ENCODE results near the gene EPO. TPM values are rescaled to one million over a fixed set of nuclear protein-coding genes. Genes with fewer than 3 reads are reported as not detected.
"Not testable (repeated sequence)": the region's sequence is repeated elsewhere in the genome, so short reads cannot be mapped to it uniquely, and the experiment has no call there.

The EPO gene
- total RNA-seq, 1 donor from 2014 or later = not detected

DNA sequence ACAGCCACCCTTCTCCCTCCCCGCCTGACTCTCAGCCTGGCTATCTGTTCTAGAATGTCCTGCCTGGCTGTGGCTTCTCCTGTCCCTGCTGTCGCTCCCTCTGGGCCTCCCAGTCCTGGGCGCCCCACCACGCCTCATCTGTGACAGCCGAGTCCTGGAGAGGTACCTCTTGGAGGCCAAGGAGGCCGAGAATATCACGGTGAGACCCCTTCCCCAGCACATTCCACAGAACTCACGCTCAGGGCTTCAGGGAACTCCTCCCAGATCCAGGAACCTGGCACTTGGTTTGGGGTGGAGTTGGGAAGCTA lies 1.2 kb downstream of the EPO start:
- no peak overlapping the region for H3K27ac Mint-ChIP-seq (ENCODE audit: unreplicated experiment)
- peaks cover 41% of the 10 kb centered on the region for H3K27me3 Mint-ChIP-seq (ENCODE audit: unreplicated experiment)
- TF ChIP-seq, protein P1, sequence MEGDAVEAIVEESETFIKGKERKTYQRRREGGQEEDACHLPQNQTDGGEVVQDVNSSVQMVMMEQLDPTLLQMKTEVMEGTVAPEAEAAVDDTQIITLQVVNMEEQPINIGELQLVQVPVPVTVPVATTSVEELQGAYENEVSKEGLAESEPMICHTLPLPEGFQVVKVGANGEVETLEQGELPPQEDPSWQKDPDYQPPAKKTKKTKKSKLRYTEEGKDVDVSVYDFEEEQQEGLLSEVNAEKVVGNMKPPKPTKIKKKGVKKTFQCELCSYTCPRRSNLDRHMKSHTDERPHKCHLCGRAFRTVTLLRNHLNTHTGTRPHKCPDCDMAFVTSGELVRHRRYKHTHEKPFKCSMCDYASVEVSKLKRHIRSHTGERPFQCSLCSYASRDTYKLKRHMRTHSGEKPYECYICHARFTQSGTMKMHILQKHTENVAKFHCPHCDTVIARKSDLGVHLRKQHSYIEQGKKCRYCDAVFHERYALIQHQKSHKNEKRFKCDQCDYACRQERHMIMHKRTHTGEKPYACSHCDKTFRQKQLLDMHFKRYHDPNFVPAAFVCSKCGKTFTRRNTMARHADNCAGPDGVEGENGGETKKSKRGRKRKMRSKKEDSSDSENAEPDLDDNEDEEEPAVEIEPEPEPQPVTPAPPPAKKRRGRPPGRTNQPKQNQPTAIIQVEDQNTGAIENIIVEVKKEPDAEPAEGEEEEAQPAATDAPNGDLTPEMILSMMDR (IDR thresholded peaks at IDR 0.05) = no peak
- peaks cover 6% of the 10 kb centered on the region for H3K9me3 Mint-ChIP-seq (ENCODE audit: unreplicated experiment)
- peaks cover 22% of the 10 kb centered on the region for H3K4me1 Mint-ChIP-seq (ENCODE audit: unreplicated experiment)
- H3K36me3 Mint-ChIP-seq (ENCODE audit: unreplicated experiment) = no peaks in the 10 kb centered on the region
- no peak overlapping the region for H3K4me3 Mint-ChIP-seq (ENCODE audit: unreplicated experiment)
- no peak for DNase-seq (ENCODE audit: extremely low spot score, unreplicated experiment)

DNA sequence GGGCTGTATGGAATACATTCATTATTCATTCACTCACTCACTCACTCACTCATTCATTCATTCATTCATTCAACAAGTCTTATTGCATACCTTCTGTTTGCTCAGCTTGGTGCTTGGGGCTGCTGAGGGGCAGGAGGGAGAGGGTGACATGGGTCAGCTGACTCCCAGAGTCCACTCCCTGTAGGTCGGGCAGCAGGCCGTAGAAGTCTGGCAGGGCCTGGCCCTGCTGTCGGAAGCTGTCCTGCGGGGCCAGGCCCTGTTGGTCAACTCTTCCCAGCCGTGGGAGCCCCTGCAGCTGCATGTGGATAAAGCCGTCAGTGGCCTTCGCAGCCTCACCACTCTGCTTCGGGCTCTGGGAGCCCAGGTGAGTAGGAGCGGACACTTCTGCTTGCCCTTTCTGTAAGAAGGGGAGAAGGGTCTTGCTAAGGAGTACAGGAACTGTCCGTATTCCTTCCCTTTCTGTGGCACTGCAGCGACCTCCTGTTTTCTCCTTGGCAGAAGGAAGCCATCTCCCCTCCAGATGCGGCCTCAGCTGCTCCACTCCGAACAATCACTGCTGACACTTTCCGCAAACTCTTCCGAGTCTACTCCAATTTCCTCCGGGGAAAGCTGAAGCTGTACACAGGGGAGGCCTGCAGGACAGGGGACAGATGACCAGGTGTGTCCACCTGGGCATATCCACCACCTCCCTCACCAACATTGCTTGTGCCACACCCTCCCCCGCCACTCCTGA lies 2.4 kb downstream of the EPO start:
- Mint-ChIP-seq H3K4me3 (ENCODE audit: unreplicated experiment) (no peak overlapping the region), H3K36me3 (ENCODE audit: unreplicated experiment) (no peaks in the 10 kb centered on the region), H3K27me3 (ENCODE audit: unreplicated experiment) (peaks cover 35% of the 10 kb centered on the region), H3K4me1 (ENCODE audit: unreplicated experiment) (peaks cover 27% of the 10 kb centered on the region), H3K9me3 (ENCODE audit: unreplicated experiment) (peaks cover 6% of the 10 kb centered on the region), H3K27ac (ENCODE audit: unreplicated experiment) (no peak overlapping the region)
- no peak for DNase-seq (ENCODE audit: extremely low spot score, unreplicated experiment)
- TF ChIP-seq, protein P1 (IDR thresholded peaks at IDR 0.05) = no peak

DNA sequence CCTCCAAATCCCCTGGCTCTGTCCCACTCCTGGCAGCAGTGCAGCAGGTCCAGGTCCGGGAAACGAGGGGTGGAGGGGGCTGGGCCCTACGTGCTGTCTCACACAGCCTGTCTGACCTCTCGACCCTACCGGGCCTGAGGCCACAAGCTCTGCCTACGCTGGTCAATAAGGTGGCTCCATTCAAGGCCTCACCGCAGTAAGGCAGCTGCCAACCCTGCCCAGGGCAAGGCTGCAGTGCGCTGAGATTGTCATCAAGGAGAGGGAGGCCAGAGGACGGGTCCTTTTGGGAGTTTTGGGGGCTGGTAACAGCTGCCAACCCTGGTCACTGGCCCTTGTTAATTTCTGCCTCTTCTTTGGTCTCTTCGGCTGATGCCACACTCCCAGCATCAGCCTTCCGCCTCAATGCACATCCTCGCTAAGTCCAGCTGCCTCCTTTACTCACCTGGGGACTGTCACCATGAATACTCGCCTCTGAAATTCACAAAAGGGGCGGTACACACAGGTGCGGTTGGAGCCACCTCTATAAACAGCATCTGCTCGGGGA lies 3.5 kb downstream of the EPO start:
- TF ChIP-seq, protein P1 (IDR thresholded peaks at IDR 0.05) = no peak
- Mint-ChIP-seq H3K27me3 (ENCODE audit: unreplicated experiment) (peaks cover 29% of the 10 kb centered on the region), H3K27ac (ENCODE audit: unreplicated experiment) (no peak overlapping the region), H3K4me1 (ENCODE audit: unreplicated experiment) (peaks cover 27% of the 10 kb centered on the region), H3K36me3 (ENCODE audit: unreplicated experiment) (no peaks in the 10 kb centered on the region), H3K9me3 (ENCODE audit: unreplicated experiment) (no peaks in the 10 kb centered on the region), H3K4me3 (ENCODE audit: unreplicated experiment) (no peak overlapping the region)
- DNase-seq (ENCODE audit: extremely low spot score, unreplicated experiment) = no peak

DNA sequence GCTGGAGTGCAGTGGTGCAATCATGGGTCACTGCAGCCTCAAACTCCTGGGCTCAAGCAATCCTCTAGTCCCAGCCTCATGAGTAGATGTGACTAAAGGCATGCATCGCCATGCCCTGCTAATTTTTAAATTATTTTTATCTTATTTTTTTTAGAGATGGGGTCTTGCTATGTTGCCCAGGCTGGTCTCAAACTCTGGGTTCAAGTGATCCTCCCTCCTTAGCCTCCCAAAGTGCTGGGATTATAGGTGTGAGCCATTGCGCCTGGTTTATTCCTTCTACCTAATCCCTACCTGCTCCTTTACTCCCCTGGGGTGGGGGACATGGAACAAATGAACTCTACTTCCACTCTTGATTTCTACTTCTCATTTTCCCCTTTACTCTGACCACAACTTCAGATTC lies 4.1 kb downstream of the EPO start:
- H3K9me3 Mint-ChIP-seq (ENCODE audit: unreplicated experiment); H3K27ac Mint-ChIP-seq (ENCODE audit: unreplicated experiment); DNase-seq (ENCODE audit: extremely low spot score, unreplicated experiment); H3K4me3 Mint-ChIP-seq (ENCODE audit: unreplicated experiment); H3K36me3 Mint-ChIP-seq (ENCODE audit: unreplicated experiment): not testable (repeated sequence)
- H3K4me1 Mint-ChIP-seq (ENCODE audit: unreplicated experiment) = peaks cover 27% of the 10 kb centered on the region
- H3K27me3 Mint-ChIP-seq (ENCODE audit: unreplicated experiment) = peaks cover 26% of the 10 kb centered on the region

DNA sequence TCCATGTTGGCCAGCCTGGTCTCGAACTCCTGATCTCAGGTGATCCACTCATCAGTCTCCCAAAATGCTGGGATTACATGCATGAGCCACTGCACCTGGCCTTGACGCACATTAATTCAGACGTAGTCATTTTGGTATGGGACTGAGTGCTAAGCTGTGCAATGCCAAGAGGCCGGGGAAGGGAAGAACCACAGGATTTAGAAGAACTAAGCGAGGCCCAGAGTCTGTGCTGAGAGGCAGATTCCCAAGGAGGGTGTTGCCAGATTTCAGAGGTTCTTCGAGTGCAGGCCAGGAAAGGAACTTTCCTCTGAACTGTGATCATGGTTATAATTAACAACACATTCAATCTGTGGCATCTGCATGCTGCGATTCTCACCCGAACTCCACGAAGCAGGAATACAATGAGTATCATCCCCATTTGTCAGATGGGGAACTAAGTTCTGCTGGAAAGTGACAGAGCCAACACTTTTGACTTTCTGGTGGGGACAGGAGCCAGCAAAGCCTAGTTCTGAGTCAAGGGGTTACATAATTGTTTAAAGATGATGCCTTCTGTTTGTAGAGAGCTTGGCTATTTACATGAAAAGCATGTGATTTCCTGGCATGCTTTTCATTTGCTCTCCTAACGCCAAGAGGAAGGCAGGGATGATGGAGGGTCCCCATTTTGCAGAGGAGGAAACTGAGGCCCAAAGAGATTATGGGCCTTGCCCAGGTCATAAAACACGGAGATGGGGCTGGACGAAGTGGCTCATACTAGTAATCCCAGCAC lies 6.9 kb downstream of the EPO start:
- H3K4me1 Mint-ChIP-seq (ENCODE audit: unreplicated experiment) = peaks cover 17% of the 10 kb centered on the region
- TF ChIP-seq, protein P1 (IDR thresholded peaks at IDR 0.05) = no peak
- no peak overlapping the region for H3K4me3 Mint-ChIP-seq (ENCODE audit: unreplicated experiment)
- H3K27ac Mint-ChIP-seq (ENCODE audit: unreplicated experiment) = no peak overlapping the region
- no peaks in the 10 kb centered on the region for H3K36me3 Mint-ChIP-seq (ENCODE audit: unreplicated experiment)
- no peak for DNase-seq (ENCODE audit: extremely low spot score, unreplicated experiment)
- H3K27me3 Mint-ChIP-seq (ENCODE audit: unreplicated experiment) = peaks cover 14% of the 10 kb centered on the region
- H3K9me3 Mint-ChIP-seq (ENCODE audit: unreplicated experiment) = no peaks in the 10 kb centered on the region
